ENCODE measurements around the gene DGCR8. TPM values are rescaled to one million over a fixed set of nuclear protein-coding genes. Genes with fewer than 3 reads are reported as not detected.

Gene DGCR8
- total RNA-seq, 1 experiment from 2014 or later: 41.7 TPM

DNA sequence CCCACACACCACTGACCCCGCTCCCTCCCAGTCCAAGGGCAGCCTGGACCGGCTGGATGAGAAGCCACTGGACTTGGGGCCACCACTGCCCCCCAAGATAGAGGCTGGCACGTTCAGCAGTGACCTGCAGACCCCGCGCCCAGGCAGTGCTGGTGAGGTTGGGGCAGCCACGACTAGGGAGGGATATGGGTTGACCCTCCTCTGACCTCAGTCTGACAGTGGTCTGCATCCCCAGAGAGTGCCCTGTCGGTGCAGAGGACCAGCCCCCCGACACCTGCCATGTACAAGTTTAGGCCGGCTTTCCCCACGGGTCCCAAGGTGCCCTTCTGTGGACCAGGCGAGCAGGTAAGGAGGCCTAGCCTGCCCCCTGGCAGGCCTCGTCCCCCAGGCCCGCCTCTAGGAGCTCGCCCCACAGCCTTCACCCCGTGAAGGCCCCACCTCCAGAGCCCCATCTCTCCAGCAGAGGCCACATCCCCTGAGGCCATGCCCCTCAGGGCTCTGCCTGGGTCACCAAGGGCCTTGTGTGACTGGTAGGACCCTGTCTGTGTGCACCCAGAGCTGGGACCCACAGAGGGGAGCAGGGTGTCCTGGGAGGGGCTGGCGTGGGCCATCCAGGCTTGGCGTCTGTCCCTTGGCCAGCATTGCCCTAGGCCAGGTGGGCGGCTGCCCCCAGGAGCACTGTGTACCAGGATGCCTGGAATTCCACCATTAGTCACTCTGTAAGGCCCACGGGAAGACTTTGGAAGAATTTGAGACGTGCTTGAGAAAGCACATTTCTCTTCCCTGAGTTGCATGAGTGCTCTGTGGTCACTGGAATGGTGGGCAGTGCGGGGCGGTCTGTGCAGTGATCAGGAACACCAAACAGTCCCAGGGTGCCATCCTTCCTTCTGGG, 61.4 kb downstream of the DGCR8 start:
- Histone ChIP-seq H3K9me2 (replicated peaks; ENCODE audit: low read length) (no peaks in the 10 kb centered on the region), H3F3A (ENCODE audit: low read length, unreplicated experiment) (no peaks in the 10 kb centered on the region), H3K4me1 (ENCODE audit: insufficient read depth, low read length) (no peaks in the 10 kb centered on the region), H3K79me2 (ENCODE audit: low read length) (peaks cover 12% of the 10 kb centered on the region; the same call in 1 of the 2 replicates), H4K20me1 (ENCODE audit: low read length) (no peaks in the 10 kb centered on the region), H3K36me3 (ENCODE audit: low read depth, low read length) (no peaks in the 10 kb centered on the region), H3K27me3 (ENCODE audit: low read length) (no peaks in the 10 kb centered on the region), H3K27ac (ENCODE audit: low read length) (no peak overlapping the region), H3K4me2 (ENCODE audit: low read length) (no peak overlapping the region), H3K4me3 (ENCODE audit: low read length) (no peak overlapping the region), H3K9ac (ENCODE audit: low read length) (no peak overlapping the region), H3K9me3 (ENCODE audit: low read length) (no peaks in the 10 kb centered on the region), H2AFZ (ENCODE audit: low read length) (no peak overlapping the region)
- TF ChIP-seq EZH2 (IDR thresholded peaks at IDR 0.05; ENCODE audit: low read length, unreplicated experiment) (no peak), EZH2phosphoT487 (IDR thresholded peaks at IDR 0.05; ENCODE audit: borderline replicate concordance, low read length) (no peak)
- TF ChIP-seq, protein P1, sequence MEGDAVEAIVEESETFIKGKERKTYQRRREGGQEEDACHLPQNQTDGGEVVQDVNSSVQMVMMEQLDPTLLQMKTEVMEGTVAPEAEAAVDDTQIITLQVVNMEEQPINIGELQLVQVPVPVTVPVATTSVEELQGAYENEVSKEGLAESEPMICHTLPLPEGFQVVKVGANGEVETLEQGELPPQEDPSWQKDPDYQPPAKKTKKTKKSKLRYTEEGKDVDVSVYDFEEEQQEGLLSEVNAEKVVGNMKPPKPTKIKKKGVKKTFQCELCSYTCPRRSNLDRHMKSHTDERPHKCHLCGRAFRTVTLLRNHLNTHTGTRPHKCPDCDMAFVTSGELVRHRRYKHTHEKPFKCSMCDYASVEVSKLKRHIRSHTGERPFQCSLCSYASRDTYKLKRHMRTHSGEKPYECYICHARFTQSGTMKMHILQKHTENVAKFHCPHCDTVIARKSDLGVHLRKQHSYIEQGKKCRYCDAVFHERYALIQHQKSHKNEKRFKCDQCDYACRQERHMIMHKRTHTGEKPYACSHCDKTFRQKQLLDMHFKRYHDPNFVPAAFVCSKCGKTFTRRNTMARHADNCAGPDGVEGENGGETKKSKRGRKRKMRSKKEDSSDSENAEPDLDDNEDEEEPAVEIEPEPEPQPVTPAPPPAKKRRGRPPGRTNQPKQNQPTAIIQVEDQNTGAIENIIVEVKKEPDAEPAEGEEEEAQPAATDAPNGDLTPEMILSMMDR (conservative IDR thresholded peaks at IDR 0.05; ENCODE audit: low read depth, low read length): no peak
- ChIA-PET POLR2A (ENCODE audit: unreplicated experiment) (no interaction called here), CTCF (no interaction called here)
- ATAC-seq (no peak), DNase-seq (no peak)
- no TSS peak for BruUV-seq (replicated peaks)
- intact Hi-C loops (cut with micrococcal nuclease): no loop called here

DNA sequence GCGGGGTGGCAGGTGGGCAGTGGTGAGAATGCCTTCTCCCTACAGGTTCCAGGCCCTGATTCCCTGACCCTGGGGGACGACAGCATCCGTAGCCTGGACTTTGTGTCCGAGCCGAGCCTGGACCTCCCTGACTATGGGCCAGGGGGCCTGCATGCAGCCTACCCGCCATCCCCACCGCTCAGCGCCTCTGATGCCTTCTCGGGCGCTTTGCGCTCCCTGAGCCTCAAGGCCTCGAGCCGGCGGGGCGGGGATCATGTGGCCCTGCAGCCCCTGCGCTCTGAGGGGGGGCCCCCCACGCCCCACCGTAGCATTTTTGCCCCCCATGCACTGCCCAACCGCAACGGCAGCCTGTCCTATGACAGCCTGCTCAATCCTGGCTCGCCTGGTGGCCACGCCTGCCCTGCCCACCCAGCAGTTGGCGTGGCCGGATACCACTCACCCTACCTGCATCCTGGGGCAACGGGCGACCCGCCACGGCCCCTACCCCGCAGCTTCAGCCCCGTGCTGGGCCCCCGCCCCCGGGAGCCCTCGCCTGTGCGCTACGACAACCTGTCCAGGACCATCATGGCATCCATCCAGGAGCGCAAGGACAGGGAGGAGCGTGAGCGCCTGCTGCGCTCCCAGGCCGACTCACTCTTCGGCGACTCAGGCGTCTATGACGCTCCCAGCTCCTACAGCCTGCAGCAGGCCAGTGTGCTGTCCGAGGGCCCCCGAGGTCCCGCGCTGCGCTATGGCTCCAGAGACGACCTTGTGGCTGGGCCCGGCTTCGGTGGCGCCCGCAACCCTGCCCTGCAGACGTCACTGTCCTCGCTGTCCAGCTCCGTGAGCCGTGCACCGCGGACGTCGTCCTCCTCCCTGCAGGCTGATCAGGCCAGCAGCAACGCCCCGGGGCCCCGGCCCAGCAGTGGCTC, 62.9 kb downstream of the DGCR8 start:
- ChIA-PET POLR2A (ENCODE audit: unreplicated experiment) (no interaction called here), CTCF (no interaction called here)
- H3K4me2 ChIP-seq (ENCODE audit: low read length): no peak overlapping the region
- DNase-seq (no peak), ATAC-seq (no peak)
- no peaks in the 10 kb centered on the region for H3K4me1 ChIP-seq (ENCODE audit: insufficient read depth, low read length)
- no peak overlapping the region for H3K4me3 ChIP-seq (ENCODE audit: low read length)
- H3K27me3 ChIP-seq (ENCODE audit: low read length): no peaks in the 10 kb centered on the region
- TF ChIP-seq EZH2 (IDR thresholded peaks at IDR 0.05; ENCODE audit: low read length, unreplicated experiment) (no peak), EZH2phosphoT487 (IDR thresholded peaks at IDR 0.05; ENCODE audit: borderline replicate concordance, low read length) (no peak)
- TF ChIP-seq, protein P1 (conservative IDR thresholded peaks at IDR 0.05; ENCODE audit: low read depth, low read length): no peak
- no peaks in the 10 kb centered on the region for H3F3A ChIP-seq (ENCODE audit: low read length, unreplicated experiment)
- H3K36me3 ChIP-seq (ENCODE audit: low read depth, low read length): no peaks in the 10 kb centered on the region
- no peak overlapping the region for H3K27ac ChIP-seq (ENCODE audit: low read length)
- H3K79me2 ChIP-seq (ENCODE audit: low read length): no peaks in the 10 kb centered on the region
- no peak overlapping the region for H3K9ac ChIP-seq (ENCODE audit: low read length)
- H4K20me1 ChIP-seq (ENCODE audit: low read length): no peaks in the 10 kb centered on the region
- intact Hi-C loops (cut with micrococcal nuclease): no loop called here
- BruUV-seq (replicated peaks): no TSS peak
- H3K9me2 ChIP-seq (replicated peaks; ENCODE audit: low read length): no peaks in the 10 kb centered on the region
- no peak overlapping the region for H2AFZ ChIP-seq (ENCODE audit: low read length)
- no peaks in the 10 kb centered on the region for H3K9me3 ChIP-seq (ENCODE audit: low read length)
